ENCODE data around the gene ADAM17. TPM values are rescaled to one million over a fixed set of nuclear protein-coding genes. Genes with fewer than 3 reads are reported as not detected.
"Not testable (repeated sequence)": the region's sequence is repeated elsewhere in the genome, so short reads cannot be mapped to it uniquely, and the experiment has no call there.

Gene ADAM17
- total RNA-seq, 2 experiments from 2014 or later: 23.0 to 24.4 TPM

DNA sequence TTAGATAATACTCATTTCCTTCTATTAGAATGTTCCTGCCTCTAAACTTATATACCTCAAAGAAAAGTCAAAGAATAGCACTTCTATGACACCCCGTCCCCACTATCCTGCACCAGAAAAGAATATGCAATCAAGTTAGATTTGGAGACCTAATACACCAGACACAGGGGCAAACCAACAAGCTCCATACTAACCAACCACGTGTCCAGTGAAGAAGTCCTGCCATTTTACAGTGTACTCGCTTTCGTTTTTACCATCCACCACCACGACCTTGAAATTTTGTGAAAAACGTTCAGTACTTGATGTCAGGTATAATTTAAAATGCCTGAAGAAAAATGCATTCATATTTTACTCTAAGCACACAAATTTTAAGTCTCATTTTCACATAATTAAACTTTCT is 19.1 kb downstream of the ADAM17 start:
- Mint-ChIP-seq H3K4me1 (peaks cover 25% of the 10 kb centered on the region), H3K36me3 (ENCODE audit: low read depth) (peaks cover 21% of the 10 kb centered on the region), H3K27me3 (no peaks in the 10 kb centered on the region), H3K9me3 (no peaks in the 10 kb centered on the region), H3K27ac (no peak overlapping the region), H3K4me3 (no peak overlapping the region)
- CTCF ChIA-PET: interaction anchor here (0.8 to 1.9 kb wide), 4 partner anchors 10 to 271 kb away, joined by 3 to 4 read pairs (median 3); no protein-coding TSS in a partner anchor
- POLR2A ChIA-PET: interaction anchor here (0.6 kb wide), 1 partner anchor 347 kb away, joined by 4 read pairs; no protein-coding TSS in a partner anchor
- DNase-seq: no peak

DNA sequence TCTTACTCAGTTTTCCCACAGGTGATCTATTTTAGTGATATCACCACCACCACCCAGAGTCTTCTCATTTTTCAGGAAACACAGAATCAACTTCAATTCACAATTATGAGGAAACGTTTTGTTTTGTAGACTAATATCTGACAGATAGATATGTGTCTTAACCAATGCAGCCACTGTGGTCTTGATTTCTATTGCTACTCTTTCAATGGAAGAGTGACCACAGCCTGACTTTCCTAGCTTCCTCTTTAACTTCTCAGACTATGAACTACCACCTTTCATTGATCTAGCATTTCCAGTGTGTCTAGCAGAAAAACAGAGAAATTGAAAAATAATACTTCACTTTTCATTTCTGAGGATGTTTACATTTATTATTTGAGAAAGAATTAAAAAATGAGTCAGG is 20.5 kb downstream of the ADAM17 start:
- H3K9me3 Mint-ChIP-seq: no peaks in the 10 kb centered on the region

DNA sequence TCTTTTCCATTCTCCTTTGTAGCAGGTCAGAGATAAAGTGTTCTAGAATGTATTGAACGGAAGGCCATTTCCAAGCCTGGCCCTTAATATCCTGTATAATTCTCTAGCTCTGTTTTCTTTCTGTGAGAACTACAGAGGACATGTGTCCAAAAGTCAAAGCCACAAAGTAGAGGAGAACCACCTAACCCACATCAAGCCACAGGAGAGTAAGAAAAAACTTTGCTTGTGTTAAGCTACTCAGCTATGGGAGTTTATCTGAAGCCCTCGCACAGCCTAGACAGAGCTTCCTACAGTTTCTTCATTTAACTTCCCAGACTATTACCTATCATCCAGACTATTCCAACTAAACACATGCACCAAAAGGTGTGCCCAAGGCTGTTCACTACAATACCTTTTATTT is 22.0 kb downstream of the ADAM17 start:
- CTCF ChIA-PET: interaction anchor here (0.5 kb wide), 1 partner anchor 64 kb away, joined by 3 read pairs; no protein-coding TSS in a partner anchor
- POLR2A ChIA-PET: no interaction called here
- Mint-ChIP-seq H3K4me1 (peaks cover 20% of the 10 kb centered on the region), H3K27me3 (no peaks in the 10 kb centered on the region), H3K9me3 (no peaks in the 10 kb centered on the region), H3K4me3 (no peak overlapping the region), H3K27ac (no peak overlapping the region), H3K36me3 (ENCODE audit: low read depth) (peaks cover 26% of the 10 kb centered on the region)
- no peak for DNase-seq

More for the DNA sequence above, 20.5 kb downstream of the ADAM17 start:
- H3K27me3 Mint-ChIP-seq: no peaks in the 10 kb centered on the region
- DNase-seq: no peak
- POLR2A ChIA-PET: no interaction called here
- H3K27ac Mint-ChIP-seq: no peak overlapping the region
- H3K4me3 Mint-ChIP-seq: no peak overlapping the region
- H3K36me3 Mint-ChIP-seq (ENCODE audit: low read depth): peaks cover 19% of the 10 kb centered on the region
- peaks cover 25% of the 10 kb centered on the region for H3K4me1 Mint-ChIP-seq
- CTCF ChIA-PET: interaction anchor here (1.4 kb wide), 1 partner anchor 54 kb away, joined by 4 read pairs; no protein-coding TSS in a partner anchor

DNA sequence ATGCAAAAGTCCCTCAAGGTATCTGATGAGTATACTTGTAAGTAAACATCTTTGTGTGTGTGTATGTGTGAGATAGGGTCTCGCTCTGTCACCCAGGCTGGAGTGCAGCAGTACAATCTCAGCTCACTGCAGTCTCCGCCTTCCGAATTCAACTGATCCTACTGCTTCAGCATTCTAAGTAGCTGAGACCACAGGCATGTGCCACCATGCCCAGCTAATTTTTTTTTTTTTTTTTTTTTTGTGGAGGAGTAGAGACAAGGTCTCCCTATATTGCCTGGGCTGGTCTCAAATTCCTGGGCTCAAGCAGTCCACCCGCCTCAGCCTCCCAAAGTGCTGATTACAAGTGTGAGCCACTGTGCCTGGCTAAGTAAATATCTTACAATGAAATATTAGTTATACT is 23.2 kb downstream of the ADAM17 start:
- CTCF ChIA-PET: interaction anchor here (0.6 to 1.6 kb wide), 5 partner anchors 9 to 1366 kb away, joined by 3 read pairs; no protein-coding TSS in a partner anchor
- POLR2A ChIA-PET: interaction anchor here (0.6 kb wide), 2 partner anchors 16 to 338 kb away, joined by 3 read pairs; no protein-coding TSS in a partner anchor
- Mint-ChIP-seq H3K27me3 (no peaks in the 10 kb centered on the region), H3K4me3 (no peak overlapping the region), H3K27ac (no peak overlapping the region), H3K36me3 (ENCODE audit: low read depth) (peaks cover 34% of the 10 kb centered on the region), H3K4me1 (peaks cover 14% of the 10 kb centered on the region), H3K9me3 (no peaks in the 10 kb centered on the region)
- DNase-seq: no peak

DNA sequence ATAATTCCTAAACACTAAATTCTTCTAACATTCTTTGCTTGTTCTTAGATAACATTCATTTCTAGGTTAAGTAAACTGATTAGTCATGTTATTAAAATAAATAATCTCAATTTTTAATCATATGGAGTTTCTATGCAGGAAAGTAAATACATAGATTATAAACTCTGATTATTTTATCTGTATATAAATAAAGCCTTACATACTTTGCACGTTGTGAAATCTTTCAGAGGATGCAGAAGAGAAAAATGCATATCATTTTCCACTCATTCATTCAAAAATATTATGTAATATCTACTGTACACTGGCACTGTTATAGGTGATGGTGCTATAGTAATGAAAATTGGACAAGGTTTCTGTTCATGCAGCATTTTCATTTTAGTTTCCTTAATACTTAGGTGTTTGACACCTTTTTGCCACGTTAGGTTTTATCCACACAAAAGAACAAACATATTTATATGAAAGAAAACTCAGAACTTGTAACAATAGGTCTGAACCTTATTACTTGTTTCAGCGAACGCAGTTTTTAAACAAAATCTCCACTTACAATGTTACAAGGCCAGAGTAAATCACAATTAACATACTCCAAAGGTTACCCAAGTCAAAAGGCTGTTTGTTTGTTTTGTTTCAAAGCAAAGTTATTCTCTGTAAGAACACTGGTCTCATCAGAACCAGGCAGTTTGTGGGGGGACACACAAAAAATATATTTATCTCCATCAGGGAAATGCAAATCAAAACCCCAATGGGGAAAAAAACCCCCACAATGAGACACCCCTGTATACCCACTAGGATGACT is 27.4 kb downstream of the ADAM17 start:
- Mint-ChIP-seq H3K27ac (no peak overlapping the region), H3K9me3 (no peaks in the 10 kb centered on the region), H3K4me1 (no peaks in the 10 kb centered on the region), H3K4me3 (no peak overlapping the region), H3K36me3 (ENCODE audit: low read depth) (peaks cover 47% of the 10 kb centered on the region), H3K27me3 (no peaks in the 10 kb centered on the region)
- CTCF ChIA-PET: no interaction called here
- POLR2A ChIA-PET: no interaction called here
- DNase-seq: no peak

DNA sequence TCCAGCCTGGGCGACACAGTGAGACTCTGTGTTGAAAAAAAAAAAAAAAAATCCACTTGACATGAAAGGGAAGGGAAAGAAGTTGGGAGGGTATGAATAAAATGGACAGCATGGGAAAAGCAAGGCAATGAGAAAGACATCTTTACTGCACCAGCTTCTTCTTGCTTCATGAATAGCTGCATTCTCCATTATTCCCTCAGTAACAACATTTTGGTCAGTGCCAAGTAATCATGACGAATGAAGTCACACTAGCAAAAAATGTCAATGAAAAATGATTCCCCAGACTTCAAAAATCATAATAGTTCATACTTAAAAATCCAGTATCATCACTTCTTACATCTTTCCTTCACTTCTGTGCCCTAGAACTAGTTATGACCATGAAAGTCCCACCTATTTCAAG is 30.4 kb downstream of the ADAM17 start:
- Mint-ChIP-seq H3K36me3 (ENCODE audit: low read depth) (peaks cover 62% of the 10 kb centered on the region), H3K4me3 (no peak overlapping the region), H3K27me3 (no peaks in the 10 kb centered on the region), H3K4me1 (no peaks in the 10 kb centered on the region), H3K27ac (no peak overlapping the region), H3K9me3 (no peaks in the 10 kb centered on the region)
- CTCF ChIA-PET: no interaction called here
- no peak for DNase-seq
- POLR2A ChIA-PET: no interaction called here

DNA sequence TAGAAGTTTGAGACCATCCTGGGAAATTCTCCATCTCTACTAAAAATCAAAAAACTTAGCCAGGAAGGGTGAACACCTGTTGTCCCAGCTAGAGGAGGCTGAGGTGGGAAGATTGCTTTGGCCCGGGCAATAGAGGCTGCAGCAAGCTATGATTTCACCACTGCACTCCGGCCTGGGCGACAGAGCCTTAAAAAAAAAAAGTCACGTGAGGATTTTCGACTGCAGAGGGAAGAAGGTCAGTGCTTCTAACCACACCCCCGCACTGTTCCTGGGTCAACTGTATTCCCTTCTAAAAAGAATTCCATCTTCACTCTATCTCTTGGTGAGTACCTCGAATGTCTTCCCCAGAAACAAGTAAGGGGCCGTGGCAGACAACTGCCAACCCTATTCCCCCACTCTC is 31.3 kb downstream of the ADAM17 start:
- POLR2A ChIA-PET: no interaction called here
- no peak for DNase-seq
- no peaks in the 10 kb centered on the region for H3K4me1 Mint-ChIP-seq
- peaks cover 67% of the 10 kb centered on the region for H3K36me3 Mint-ChIP-seq (ENCODE audit: low read depth)
- no peaks in the 10 kb centered on the region for H3K27me3 Mint-ChIP-seq
- no peaks in the 10 kb centered on the region for H3K9me3 Mint-ChIP-seq
- CTCF ChIA-PET: no interaction called here
- H3K27ac Mint-ChIP-seq: no peak overlapping the region
- H3K4me3 Mint-ChIP-seq: no peak overlapping the region

DNA sequence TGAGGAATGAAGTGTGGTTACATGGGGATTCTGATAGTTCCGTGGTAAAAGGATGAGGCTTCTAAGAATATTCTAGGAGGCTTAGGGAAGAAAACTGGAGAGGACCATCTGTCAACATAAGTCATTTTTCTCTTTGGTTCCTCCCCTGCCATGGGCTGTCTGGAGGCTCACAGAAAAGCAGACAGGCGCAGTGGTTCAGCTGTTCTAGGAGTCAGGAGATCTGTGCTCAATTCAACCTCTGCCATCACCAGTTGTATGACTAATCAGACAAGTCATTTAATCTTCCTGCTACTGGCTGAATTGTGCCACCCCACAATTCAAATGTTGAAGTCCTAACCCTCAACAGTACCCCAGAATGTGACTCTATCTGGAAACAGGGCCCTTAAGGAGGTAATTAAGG is 36.4 kb downstream of the ADAM17 start:
- Mint-ChIP-seq H3K36me3 (ENCODE audit: low read depth) (peaks cover 51% of the 10 kb centered on the region), H3K9me3 (no peaks in the 10 kb centered on the region), H3K4me3 (no peak overlapping the region), H3K27me3 (no peaks in the 10 kb centered on the region), H3K27ac (no peak overlapping the region), H3K4me1 (no peaks in the 10 kb centered on the region)
- CTCF ChIA-PET: interaction anchor here (1.0 to 1.5 kb wide), 3 partner anchors 11 to 84 kb away, joined by 4 read pairs; no protein-coding TSS in a partner anchor
- POLR2A ChIA-PET: no interaction called here
- DNase-seq: no peak

DNA sequence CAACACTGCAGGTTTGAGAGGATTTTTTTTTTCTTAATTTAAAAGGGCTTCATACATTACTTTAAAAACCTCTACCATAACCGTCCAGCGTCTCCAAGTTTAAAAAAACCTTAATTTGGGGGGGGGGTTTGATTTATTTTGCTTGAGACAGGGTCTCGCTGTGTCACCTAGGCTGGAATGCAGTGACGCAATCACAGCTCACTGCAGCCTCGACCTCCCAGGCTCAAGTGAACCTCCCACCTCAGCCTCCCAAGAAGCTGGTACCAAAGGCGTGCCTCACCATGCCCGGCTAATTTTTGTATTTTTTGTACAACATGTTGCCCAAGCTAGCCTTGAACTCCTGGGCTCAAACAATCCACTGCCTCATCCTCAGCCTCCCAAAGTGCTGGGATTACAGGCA is 36.9 kb downstream of the ADAM17 start:
- Mint-ChIP-seq H3K36me3 (ENCODE audit: low read depth) (peaks cover 53% of the 10 kb centered on the region), H3K9me3 (no peaks in the 10 kb centered on the region), H3K4me1 (no peaks in the 10 kb centered on the region), H3K4me3 (no peak overlapping the region), H3K27ac (no peak overlapping the region), H3K27me3 (no peaks in the 10 kb centered on the region)
- POLR2A ChIA-PET: no interaction called here
- DNase-seq: no peak
- CTCF ChIA-PET: interaction anchor here (0.6 to 1.3 kb wide), 6 partner anchors 9 to 363 kb away, joined by 3 to 4 read pairs (median 4); no protein-coding TSS in a partner anchor

DNA sequence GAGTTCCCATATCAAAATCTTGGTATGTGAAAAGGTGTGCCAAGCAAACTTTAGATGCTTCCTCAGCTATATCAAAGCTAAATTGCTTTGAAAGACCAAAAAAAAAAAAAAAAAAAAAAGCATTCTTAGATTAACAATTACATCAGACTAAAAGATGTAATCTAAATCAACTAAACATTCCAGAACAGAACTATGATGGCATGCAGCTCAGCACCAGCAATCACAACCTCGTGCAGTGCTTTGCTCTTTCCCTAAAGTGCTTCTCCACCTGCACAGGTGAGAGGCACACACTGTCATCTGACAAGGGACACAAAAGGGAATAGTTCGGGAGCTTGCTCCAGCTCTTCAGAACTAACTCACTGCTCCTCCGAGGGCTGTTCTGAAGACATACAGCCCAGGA is 37.5 kb downstream of the ADAM17 start:
- CTCF ChIA-PET: interaction anchor here (0.9 to 1.3 kb wide), 5 partner anchors 9 to 25 kb away, joined by 3 to 4 read pairs (median 3); no protein-coding TSS in a partner anchor
- no peak overlapping the region for H3K4me3 Mint-ChIP-seq
- no peaks in the 10 kb centered on the region for H3K9me3 Mint-ChIP-seq
- POLR2A ChIA-PET: no interaction called here
- peaks cover 54% of the 10 kb centered on the region for H3K36me3 Mint-ChIP-seq (ENCODE audit: low read depth)
- H3K27ac Mint-ChIP-seq: no peak overlapping the region
- DNase-seq: no peak
- no peaks in the 10 kb centered on the region for H3K4me1 Mint-ChIP-seq
- no peaks in the 10 kb centered on the region for H3K27me3 Mint-ChIP-seq

DNA sequence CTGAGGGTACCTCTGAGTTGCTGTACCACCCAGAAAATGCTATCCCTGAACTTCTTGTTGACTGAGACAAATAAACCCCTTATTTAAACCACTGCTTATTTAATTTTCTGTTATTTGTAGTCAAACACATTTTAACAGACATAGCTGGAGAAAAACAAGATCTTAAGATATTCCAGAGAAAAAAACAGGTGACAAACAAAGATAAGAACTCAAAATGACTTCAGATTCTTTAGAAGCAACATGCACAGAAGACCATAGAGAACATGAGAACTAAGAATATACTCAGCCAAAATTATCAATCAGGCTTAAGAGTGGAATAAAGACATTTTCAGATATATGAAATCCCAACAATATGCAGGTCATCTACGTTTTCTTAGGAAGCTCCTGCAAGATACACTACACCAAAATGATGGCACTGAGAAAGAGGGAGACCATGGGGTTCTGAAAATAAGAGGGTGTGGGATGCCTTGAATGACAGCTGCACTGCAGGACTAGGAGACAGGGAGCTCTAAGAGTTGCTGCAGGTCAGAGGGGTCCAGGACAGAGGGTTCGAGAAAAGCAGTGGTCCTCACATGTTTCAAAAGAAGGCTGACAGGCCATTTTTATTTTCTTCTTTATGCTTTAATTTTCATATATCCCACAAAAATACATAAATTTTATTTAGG is 38.4 kb downstream of the ADAM17 start:
- H3K27me3 Mint-ChIP-seq: no peaks in the 10 kb centered on the region
- H3K4me3 Mint-ChIP-seq: no peak overlapping the region
- peaks cover 56% of the 10 kb centered on the region for H3K36me3 Mint-ChIP-seq (ENCODE audit: low read depth)
- H3K4me1 Mint-ChIP-seq: no peaks in the 10 kb centered on the region
- ChIA-PET POLR2A (no interaction called here), CTCF (interaction anchor here (0.9 to 1.2 kb wide), 2 partner anchors 19 to 22 kb away, joined by 3 read pairs; no protein-coding TSS in a partner anchor)
- no peak for DNase-seq
- H3K9me3 Mint-ChIP-seq: no peaks in the 10 kb centered on the region
- H3K27ac Mint-ChIP-seq: no peak overlapping the region

DNA sequence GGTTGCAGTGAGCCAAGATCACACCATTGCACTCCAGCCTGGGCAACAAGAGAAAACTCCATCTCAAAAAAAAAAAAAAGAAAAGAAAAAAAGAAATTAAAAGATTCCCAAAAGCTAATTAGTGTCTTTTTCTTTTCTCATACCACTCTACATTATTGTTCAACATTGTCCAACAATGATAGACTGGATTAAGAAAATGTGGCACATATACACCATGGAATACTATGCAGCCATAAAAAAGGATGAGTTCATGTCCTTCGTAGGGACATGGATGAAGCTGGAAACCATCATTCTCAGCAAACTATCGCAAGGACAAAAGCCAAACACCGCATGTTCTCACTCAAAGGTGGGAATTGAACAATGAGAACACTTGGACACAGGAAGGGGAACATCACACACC is 41.7 kb downstream of the ADAM17 start:
- DNase-seq, POLR2A ChIA-PET, H3K27ac Mint-ChIP-seq, H3K4me3 Mint-ChIP-seq, H3K9me3 Mint-ChIP-seq, H3K4me1 Mint-ChIP-seq, H3K27me3 Mint-ChIP-seq: not testable (repeated sequence)
- H3K36me3 Mint-ChIP-seq (ENCODE audit: low read depth): peaks cover 49% of the 10 kb centered on the region
- CTCF ChIA-PET: interaction anchor here (0.7 kb wide), 1 partner anchor 456 kb away, joined by 3 read pairs; no protein-coding TSS in a partner anchor

DNA sequence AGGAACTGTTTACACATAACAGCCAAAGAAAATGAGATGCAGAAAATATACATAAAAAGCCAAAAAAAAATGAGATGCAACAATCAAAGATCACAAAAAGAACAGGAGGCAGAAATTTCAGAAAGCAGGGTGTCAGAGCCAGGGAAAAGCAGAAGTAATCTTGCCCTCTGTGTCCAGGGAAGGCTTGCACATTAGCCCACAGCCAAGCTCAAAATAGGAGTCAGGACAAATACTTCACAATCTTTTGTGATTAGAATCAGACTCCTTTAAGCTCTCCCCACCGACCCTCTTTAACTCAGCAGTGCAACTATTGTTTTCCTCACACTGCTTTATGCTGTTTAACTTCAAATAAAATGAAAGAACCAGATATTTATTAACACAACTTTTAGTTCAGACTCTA is 46.7 kb downstream of the ADAM17 start:
- Mint-ChIP-seq H3K4me1 (no peaks in the 10 kb centered on the region), H3K27me3 (no peaks in the 10 kb centered on the region), H3K4me3 (no peak overlapping the region), H3K36me3 (ENCODE audit: low read depth) (peaks cover 52% of the 10 kb centered on the region), H3K9me3 (no peaks in the 10 kb centered on the region), H3K27ac (no peak overlapping the region)
- ChIA-PET POLR2A (no interaction called here), CTCF (interaction anchor here (0.6 to 1.3 kb wide), 2 partner anchors 9 to 22 kb away, joined by 4 read pairs; no protein-coding TSS in a partner anchor)
- no peak for DNase-seq
